HG02623 (cell line): ENCODE results near the gene SERPINA9.
"Not testable (repeated sequence)": the region's sequence is repeated elsewhere in the genome, so short reads cannot be mapped to it uniquely, and the experiment has no call there.

Source experiments
- ATAC-seq: cut with Tn5 transposase; IDR thresholded peaks from one replicate; pipeline ENCODE4 v1.9.1; 2021; ENCODE audit warnings: moderate library complexity; ENCODE audit not compliant: unreplicated experiment

The SERPINA9 gene

GRCh38 chr14:94489336-94489735 lies 13.3 kb upstream of the SERPINA9 start:
- ATAC-seq, result no peak

- ATAC-seq, result no peak
These were observed 10.9 kb upstream of the SERPINA9 start for GRCh38 chr14:94486883-94487282.

GRCh38 chr14:94485944-94486841 lies 10.2 kb upstream of the SERPINA9 start:
- no peak for ATAC-seq

GRCh38 chr14:94484481-94484880 lies 8.5 kb upstream of the SERPINA9 start:
- no peak for ATAC-seq

- no peak for ATAC-seq
These were observed 7.8 kb upstream of the SERPINA9 start for GRCh38 chr14:94483729-94484275.

GRCh38 chr14:94483071-94483451 lies 7.1 kb upstream of the SERPINA9 start:
- no peak for ATAC-seq

GRCh38 chr14:94482132-94483070 lies 6.4 kb upstream of the SERPINA9 start:
- ATAC-seq, result not testable (repeated sequence)

- no peak for ATAC-seq
These were observed 5.6 kb upstream of the SERPINA9 start for GRCh38 chr14:94481468-94482131.

GRCh38 chr14:94480809-94481208 lies 4.8 kb upstream of the SERPINA9 start:
- no peak for ATAC-seq

- no peak for ATAC-seq
These were observed 2.4 kb upstream of the SERPINA9 start for GRCh38 chr14:94478420-94478819.

- no peak for ATAC-seq
These were observed 1.4 kb downstream of the SERPINA9 start for GRCh38 chr14:94474581-94475031.

- no peak for ATAC-seq
These were observed 2.2 kb downstream of the SERPINA9 start for GRCh38 chr14:94473666-94474410.

- no peak for ATAC-seq
These were observed 3.2 kb downstream of the SERPINA9 start for GRCh38 chr14:94472842-94473241.

- no peak for ATAC-seq
These were observed 5.0 kb downstream of the SERPINA9 start for GRCh38 chr14:94471045-94471444.

GRCh38 chr14:94470311-94470710 lies 5.7 kb downstream of the SERPINA9 start:
- no peak for ATAC-seq

- ATAC-seq, result no peak
These were observed 6.7 kb downstream of the SERPINA9 start for GRCh38 chr14:94469261-94469660.

GRCh38 chr14:94467728-94468520 lies 8.1 kb downstream of the SERPINA9 start:
- no peak for ATAC-seq

GRCh38 chr14:94466706-94467370 lies 9.2 kb downstream of the SERPINA9 start:
- ATAC-seq, result no peak

GRCh38 chr14:94465042-94465441 lies 11.0 kb downstream of the SERPINA9 start:
- ATAC-seq, result no peak
